Measurements from ENCODE around the gene TBC1D10A.

GRCh38 chr22:30373331-30374325 is 46.9 kb upstream of the TBC1D10A start:
- TF ChIP-seq REST (IDR thresholded peaks at IDR 0.05; ENCODE audit: unreplicated experiment): no peak
- TF ChIP-seq CTCF (conservative IDR thresholded peaks at IDR 0.05; ENCODE audit: low read depth in 2 of 2): no peak
- no peak for TF ChIP-seq EZH2 (IDR thresholded peaks at IDR 0.05; ENCODE audit: low read depth, unreplicated experiment)
- TF ChIP-seq POLR2AphosphoS5 (IDR thresholded peaks at IDR 0.05; ENCODE audit: low read depth): no peak
- TF ChIP-seq EZH2phosphoT487 (IDR thresholded peaks at IDR 0.05; ENCODE audit: unreplicated experiment): no peak
- TF ChIP-seq CREB1 (CRISPR knock-in tag; IDR thresholded peaks at IDR 0.05; ENCODE audit: low read depth): no peak
- no peak for TF ChIP-seq JUNB (IDR thresholded peaks at IDR 0.05; ENCODE audit: unreplicated experiment)
- no peak for TF ChIP-seq ETS1 (IDR thresholded peaks at IDR 0.05)
